AG04449 (cell line): ENCODE data around the gene ADRM1.

Experiments
- CTCF ChIA-PET: fragments of 350-600 bp; formaldehyde crosslinking; extraction: SDS; loops from one replicate; lab custom pipeline; 2021; ENCODE audit warnings: antibody characterized with exemption; lab: Yijun Ruan, JAX
- POLR2A ChIA-PET: fragments of 400-600, 350-600 bp; formaldehyde crosslinking; extraction: SDS; loops from one replicate; lab custom pipeline; 2020; ENCODE audit warnings: antibody characterized with exemption, inconsistent platforms; lab: Yijun Ruan, JAX
- DNase-seq: peaks from one replicate; pipeline ENCODE4 v3.0.0-alpha.2; 2010; ENCODE audit warnings: low read depth, low spot score
- H3K4me3 ChIP-seq: 2 replicates; pipeline ENCODE4 v1.5.1; 2011; ENCODE audit warnings: low read depth, mild to moderate bottlenecking, control low read depth, low read length
- TF ChIP-seq, protein P1 (sequence below): IDR thresholded peaks from one replicate; pipeline ENCODE4 v1.5.1; 2011; ENCODE audit warnings: mild to moderate bottlenecking, moderate library complexity, low read length, control low read depth, inconsistent platforms; ENCODE audit not compliant: insufficient read depth; ENCODE audit errors: missing control alignments

ADRM1 gene

GRCh38 chr20:62287129-62287528, 15.7 kb upstream of the ADRM1 start:
- DNase-seq: no peak
- TF ChIP-seq, protein P1, sequence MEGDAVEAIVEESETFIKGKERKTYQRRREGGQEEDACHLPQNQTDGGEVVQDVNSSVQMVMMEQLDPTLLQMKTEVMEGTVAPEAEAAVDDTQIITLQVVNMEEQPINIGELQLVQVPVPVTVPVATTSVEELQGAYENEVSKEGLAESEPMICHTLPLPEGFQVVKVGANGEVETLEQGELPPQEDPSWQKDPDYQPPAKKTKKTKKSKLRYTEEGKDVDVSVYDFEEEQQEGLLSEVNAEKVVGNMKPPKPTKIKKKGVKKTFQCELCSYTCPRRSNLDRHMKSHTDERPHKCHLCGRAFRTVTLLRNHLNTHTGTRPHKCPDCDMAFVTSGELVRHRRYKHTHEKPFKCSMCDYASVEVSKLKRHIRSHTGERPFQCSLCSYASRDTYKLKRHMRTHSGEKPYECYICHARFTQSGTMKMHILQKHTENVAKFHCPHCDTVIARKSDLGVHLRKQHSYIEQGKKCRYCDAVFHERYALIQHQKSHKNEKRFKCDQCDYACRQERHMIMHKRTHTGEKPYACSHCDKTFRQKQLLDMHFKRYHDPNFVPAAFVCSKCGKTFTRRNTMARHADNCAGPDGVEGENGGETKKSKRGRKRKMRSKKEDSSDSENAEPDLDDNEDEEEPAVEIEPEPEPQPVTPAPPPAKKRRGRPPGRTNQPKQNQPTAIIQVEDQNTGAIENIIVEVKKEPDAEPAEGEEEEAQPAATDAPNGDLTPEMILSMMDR: no peak
- H3K4me3 ChIP-seq: no peak overlapping the region
- ChIA-PET POLR2A (no interaction called here), CTCF (no interaction called here)

GRCh38 chr20:62287759-62288534, 14.8 kb upstream of the ADRM1 start:
- POLR2A ChIA-PET: no interaction called here
- TF ChIP-seq, protein P1: no peak
- H3K4me3 ChIP-seq: no peak overlapping the region
- DNase-seq: no peak
- CTCF ChIA-PET: interaction anchor here (1.0 kb wide), 1 partner anchor 11 kb away, joined by 3 read pairs; no protein-coding TSS in a partner anchor

DNA sequence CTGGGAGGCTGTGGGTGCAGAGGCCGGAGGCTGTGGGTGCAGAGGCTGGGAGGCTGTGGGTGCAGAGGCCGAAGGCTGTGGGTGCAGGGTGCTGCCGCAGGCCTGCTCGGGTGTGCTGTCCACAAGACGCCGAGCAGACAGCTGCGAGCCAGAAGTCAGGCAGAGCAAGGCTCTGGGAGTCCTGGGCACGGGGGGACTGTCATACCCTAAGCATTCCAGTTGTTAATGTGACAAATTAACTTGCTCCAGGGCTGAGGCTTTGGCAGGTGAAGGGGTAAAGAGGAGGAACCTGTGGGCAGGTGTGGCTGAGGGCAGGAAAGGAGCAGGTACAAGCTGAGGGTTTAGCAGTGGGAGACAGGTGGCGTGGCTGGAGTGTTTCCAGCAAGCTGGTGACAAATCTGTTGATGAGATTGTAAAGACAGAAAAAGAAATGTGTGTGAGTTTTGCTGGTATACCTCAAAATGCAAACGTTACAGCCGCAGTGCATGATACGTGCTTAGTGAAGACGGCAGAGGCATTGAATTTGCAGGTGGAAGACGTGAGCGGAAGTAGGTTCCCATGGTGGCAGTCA, 14.2 kb upstream of the ADRM1 start:
- no peak for DNase-seq
- ChIA-PET POLR2A (no interaction called here), CTCF (interaction anchor here (1.0 kb wide), 1 partner anchor 10 kb away, joined by 3 read pairs; no protein-coding TSS in a partner anchor)
- no peak overlapping the region for H3K4me3 ChIP-seq
- TF ChIP-seq, protein P1: no peak

- H3K4me3 ChIP-seq: no peak overlapping the region
- POLR2A ChIA-PET: no interaction called here
- no peak for DNase-seq
- TF ChIP-seq, protein P1: no peak
- CTCF ChIA-PET: interaction anchor here (1.0 kb wide), 1 partner anchor 10 kb away, joined by 3 read pairs; no protein-coding TSS in a partner anchor
Observed at GRCh38 chr20:62289131-62289530, 13.7 kb upstream of the ADRM1 start.

DNA sequence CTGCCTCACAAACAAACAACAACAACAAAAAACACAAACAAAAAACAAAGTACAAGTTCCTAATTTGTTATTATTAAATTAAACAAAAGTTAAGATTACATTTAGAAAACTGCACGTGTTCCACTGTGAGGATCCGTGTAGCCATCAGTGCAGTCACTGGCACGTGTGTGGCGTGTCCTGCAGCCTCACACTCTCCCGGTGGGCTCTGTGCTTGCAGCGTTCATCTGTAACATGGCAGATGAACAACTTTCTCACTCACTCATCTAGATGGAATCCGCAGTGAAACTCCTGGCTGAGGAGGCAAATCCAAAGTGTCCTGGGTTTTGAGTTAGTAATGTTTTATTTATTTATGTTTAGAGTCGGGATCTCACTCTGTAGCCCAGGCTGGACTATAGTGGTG, 12.9 kb upstream of the ADRM1 start:
- no peak for DNase-seq
- TF ChIP-seq, protein P1: no peak
- no peak overlapping the region for H3K4me3 ChIP-seq
- ChIA-PET POLR2A (no interaction called here), CTCF (interaction anchor here (1.3 kb wide), 1 partner anchor 11 kb away, joined by 4 read pairs; no protein-coding TSS in a partner anchor)
